Astrocyte (in vitro differentiated cells and primary cell): Measurements from ENCODE around the gene ASCC3. TPM values are rescaled to one million over a fixed set of nuclear protein-coding genes. Genes with fewer than 3 reads are reported as not detected.

Experiments
- DNase-seq: peaks from one replicate; pipeline ENCODE4 v3.0.0-alpha.2; 2010; ENCODE audit warnings: low read depth
- FAIRE-seq: peaks from 2 replicates; lab custom pipeline; 2011; peaks lifted over from hg19 to GRCh38; lab: Jason Lieb, UNC
- H2AFZ ChIP-seq: 2 replicates; pipeline ENCODE4 v1.6.0; 2012; ENCODE audit warnings: low read depth, low read length, inconsistent platforms
- H3K27ac ChIP-seq: 2 replicates; pipeline ENCODE4 v1.5.1; 2011; ENCODE audit warnings: low read depth, low read length, inconsistent platforms
- H3K27me3 ChIP-seq: 2 replicates; pipeline ENCODE4 v1.6.0; 2011; ENCODE audit warnings: low read length, inconsistent platforms; ENCODE audit not compliant: insufficient read depth
- H3K36me3 ChIP-seq: 2 replicates; pipeline ENCODE4 v1.5.1; 2011; ENCODE audit warnings: low read length, inconsistent platforms; ENCODE audit not compliant: insufficient read depth
- H3K4me1 ChIP-seq: 2 replicates; pipeline ENCODE4 v1.5.1; 2011; ENCODE audit warnings: low read length, inconsistent platforms; ENCODE audit not compliant: insufficient read depth
- H3K4me2 ChIP-seq: 2 replicates; pipeline ENCODE4 v1.6.0; 2012; ENCODE audit warnings: low read length, inconsistent platforms
- H3K4me3 ChIP-seq: 2 replicates; pipeline ENCODE4 v1.5.1; 2011; ENCODE audit warnings: low read depth, mild to moderate bottlenecking, low read length, inconsistent platforms; ENCODE audit not compliant: insufficient read depth
- H3K79me2 ChIP-seq: 2 replicates; pipeline ENCODE4 v1.6.0; 2012; ENCODE audit warnings: mild to moderate bottlenecking, low read length, inconsistent platforms; ENCODE audit not compliant: insufficient read depth
- H3K9ac ChIP-seq: 2 replicates; pipeline ENCODE4 v1.6.0; 2012; ENCODE audit warnings: mild to moderate bottlenecking, low read length, inconsistent platforms
- H3K9me3 ChIP-seq: 2 replicates; pipeline ENCODE4 v1.5.1; 2012; ENCODE audit warnings: low read depth, mild to moderate bottlenecking, low read length, inconsistent platforms; ENCODE audit not compliant: insufficient read depth
- H4K20me1 ChIP-seq: 2 replicates; pipeline ENCODE4 v1.6.0; 2012; ENCODE audit warnings: low read length, inconsistent platforms; ENCODE audit not compliant: insufficient read depth
- H3K27ac Mint-ChIP-seq: one replicate; pipeline ENCODE4 v1.8.0; 2021; ENCODE audit warnings: mild to moderate bottlenecking, mixed read lengths; ENCODE audit not compliant: unreplicated experiment
- H3K27me3 Mint-ChIP-seq: one replicate; pipeline ENCODE4 v1.8.0; 2021; ENCODE audit warnings: low read depth, mixed read lengths; ENCODE audit not compliant: unreplicated experiment
- H3K36me3 Mint-ChIP-seq: one replicate; pipeline ENCODE4 v1.8.0; 2021; ENCODE audit warnings: low read depth, mixed read lengths; ENCODE audit not compliant: unreplicated experiment
- H3K4me1 Mint-ChIP-seq: one replicate; pipeline ENCODE4 v1.8.0; 2021; ENCODE audit warnings: low read depth, mixed read lengths; ENCODE audit not compliant: unreplicated experiment
- H3K4me3 Mint-ChIP-seq: one replicate; pipeline ENCODE4 v1.8.0; 2021; ENCODE audit warnings: mild to moderate bottlenecking, moderate library complexity, mixed read lengths; ENCODE audit not compliant: unreplicated experiment
- H3K9me3 Mint-ChIP-seq: one replicate; pipeline ENCODE4 v1.8.0; 2021; ENCODE audit warnings: mild to moderate bottlenecking, mixed read lengths; ENCODE audit not compliant: unreplicated experiment
- EZH2 ChIP-seq: IDR thresholded peaks from 2 replicates; pipeline ENCODE4 v1.6.1; 2012; ENCODE audit warnings: mild to moderate bottlenecking, low read length, inconsistent platforms; ENCODE audit not compliant: insufficient read depth
- total RNA-seq: library from RNA; stranded (reverse); gene quantifications from 2 replicates; pipeline ENCODE4 v1.2.1, GENCODE V29; 2021
- TF ChIP-seq, protein P1 (sequence below): IDR thresholded peaks from 2 replicates; pipeline ENCODE4 v1.5.1; 2011; ENCODE audit warnings: low read depth, mild to moderate bottlenecking, inconsistent platforms, low read length, moderate library complexity; ENCODE audit not compliant: insufficient read depth

ASCC3 gene
- total RNA-seq, 1 donor from 2014 or later = 138 TPM

DNA sequence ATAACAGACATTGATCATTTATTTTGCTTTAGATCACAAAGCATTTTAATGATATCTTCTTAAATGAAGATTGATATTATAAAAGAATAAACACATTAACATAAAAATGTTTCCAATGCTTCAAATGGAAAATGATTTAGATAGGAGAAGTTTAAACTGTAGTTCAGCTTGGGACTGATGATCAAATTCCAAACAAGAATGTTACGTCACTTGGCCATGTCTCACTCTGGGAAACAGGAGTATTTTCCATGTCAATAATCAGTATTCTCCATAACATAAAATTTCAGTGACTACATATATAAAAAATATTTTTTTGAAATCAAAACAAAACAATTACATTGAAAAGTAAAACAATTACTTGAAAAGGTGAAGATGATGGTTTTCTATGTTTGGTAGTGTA, 363.5 kb downstream of the ASCC3 start:
- TF ChIP-seq EZH2 = no peak
- TF ChIP-seq, protein P1, sequence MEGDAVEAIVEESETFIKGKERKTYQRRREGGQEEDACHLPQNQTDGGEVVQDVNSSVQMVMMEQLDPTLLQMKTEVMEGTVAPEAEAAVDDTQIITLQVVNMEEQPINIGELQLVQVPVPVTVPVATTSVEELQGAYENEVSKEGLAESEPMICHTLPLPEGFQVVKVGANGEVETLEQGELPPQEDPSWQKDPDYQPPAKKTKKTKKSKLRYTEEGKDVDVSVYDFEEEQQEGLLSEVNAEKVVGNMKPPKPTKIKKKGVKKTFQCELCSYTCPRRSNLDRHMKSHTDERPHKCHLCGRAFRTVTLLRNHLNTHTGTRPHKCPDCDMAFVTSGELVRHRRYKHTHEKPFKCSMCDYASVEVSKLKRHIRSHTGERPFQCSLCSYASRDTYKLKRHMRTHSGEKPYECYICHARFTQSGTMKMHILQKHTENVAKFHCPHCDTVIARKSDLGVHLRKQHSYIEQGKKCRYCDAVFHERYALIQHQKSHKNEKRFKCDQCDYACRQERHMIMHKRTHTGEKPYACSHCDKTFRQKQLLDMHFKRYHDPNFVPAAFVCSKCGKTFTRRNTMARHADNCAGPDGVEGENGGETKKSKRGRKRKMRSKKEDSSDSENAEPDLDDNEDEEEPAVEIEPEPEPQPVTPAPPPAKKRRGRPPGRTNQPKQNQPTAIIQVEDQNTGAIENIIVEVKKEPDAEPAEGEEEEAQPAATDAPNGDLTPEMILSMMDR = no peak
- no peak overlapping the region for H3K27ac Mint-ChIP-seq
- H3K27me3 Mint-ChIP-seq = no peaks in the 10 kb centered on the region
- Histone ChIP-seq H3K4me2 (no peak overlapping the region), H3K9ac (no peak overlapping the region), H3K9me3 (no peaks in the 10 kb centered on the region), H3K79me2 (no peaks in the 10 kb centered on the region), H3K36me3 (no peaks in the 10 kb centered on the region), H3K27ac (no peak overlapping the region), H3K27me3 (no peaks in the 10 kb centered on the region), H2AFZ (no peak overlapping the region), H4K20me1 (no peaks in the 10 kb centered on the region), H3K4me1 (peaks cover 1% of the 10 kb centered on the region), H3K4me3 (no peak overlapping the region)
- FAIRE-seq (no peak), DNase-seq (no peak)
- H3K9me3 Mint-ChIP-seq = no peaks in the 10 kb centered on the region
- no peak overlapping the region for H3K4me3 Mint-ChIP-seq
- peaks cover 10% of the 10 kb centered on the region for H3K36me3 Mint-ChIP-seq
- peaks cover 5% of the 10 kb centered on the region for H3K4me1 Mint-ChIP-seq

DNA sequence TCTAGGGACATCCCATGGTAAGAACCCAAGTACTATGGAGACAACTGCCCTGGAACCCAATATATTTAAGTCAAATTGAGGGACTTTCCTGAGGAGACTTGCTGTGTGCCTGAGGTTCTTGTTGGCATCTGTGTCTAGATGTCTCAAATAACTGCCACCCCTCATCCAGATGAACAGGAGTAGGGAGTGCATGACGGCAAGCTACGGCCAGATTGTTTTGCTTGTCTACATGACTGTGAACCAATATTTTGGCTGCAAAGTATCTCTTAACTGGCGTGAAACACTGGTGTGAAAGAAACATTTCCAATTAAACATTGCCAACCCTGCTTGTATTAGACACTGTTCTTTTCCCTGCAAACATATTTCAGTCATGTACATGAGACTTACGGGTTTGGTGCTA, 364.0 kb downstream of the ASCC3 start:
- DNase-seq (no peak), FAIRE-seq (no peak)
- Mint-ChIP-seq H3K4me1 (peaks cover 11% of the 10 kb centered on the region), H3K27ac (no peak overlapping the region), H3K27me3 (no peaks in the 10 kb centered on the region), H3K9me3 (no peaks in the 10 kb centered on the region), H3K4me3 (no peak overlapping the region), H3K36me3 (peaks cover 7% of the 10 kb centered on the region)
- no peaks in the 10 kb centered on the region for H3K79me2 ChIP-seq
- H3K4me3 ChIP-seq = no peak overlapping the region
- H3K27ac ChIP-seq = no peak overlapping the region
- H3K4me1 ChIP-seq = peaks cover 7% of the 10 kb centered on the region
- H3K4me2 ChIP-seq = no peak overlapping the region
- H2AFZ ChIP-seq = no peak overlapping the region
- no peaks in the 10 kb centered on the region for H4K20me1 ChIP-seq
- no peak for TF ChIP-seq EZH2
- TF ChIP-seq, protein P1 = no peak
- no peaks in the 10 kb centered on the region for H3K36me3 ChIP-seq
- no peaks in the 10 kb centered on the region for H3K27me3 ChIP-seq
- H3K9ac ChIP-seq = no peak overlapping the region
- no peaks in the 10 kb centered on the region for H3K9me3 ChIP-seq

DNA sequence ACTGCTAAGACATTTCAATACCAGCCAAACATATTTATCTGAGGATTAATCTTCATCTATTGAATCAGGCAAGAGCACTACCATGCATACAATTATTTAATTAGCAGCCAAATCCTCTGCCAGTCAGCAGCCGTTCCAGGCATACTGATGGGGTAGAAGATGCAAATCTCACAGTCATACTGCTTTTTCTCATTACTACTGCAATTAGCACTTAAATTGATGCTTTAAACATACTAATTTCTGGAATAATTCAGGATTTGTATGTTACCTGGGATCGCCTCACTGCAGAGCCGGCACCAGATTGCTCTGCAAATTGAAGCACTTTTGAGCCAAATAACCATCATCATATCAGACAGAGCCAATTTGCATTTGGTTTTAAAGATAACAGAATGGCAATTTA, 366.5 kb downstream of the ASCC3 start:
- H3K9me3 Mint-ChIP-seq = no peaks in the 10 kb centered on the region
- Histone ChIP-seq H3K79me2 (no peaks in the 10 kb centered on the region), H3K9ac (no peak overlapping the region), H3K27ac (no peak overlapping the region), H3K36me3 (peaks cover 2% of the 10 kb centered on the region), H3K4me3 (no peak overlapping the region), H4K20me1 (no peaks in the 10 kb centered on the region), H3K27me3 (no peaks in the 10 kb centered on the region), H3K4me1 (peaks cover 9% of the 10 kb centered on the region), H2AFZ (no peak overlapping the region), H3K4me2 (no peak overlapping the region), H3K9me3 (no peaks in the 10 kb centered on the region)
- H3K4me3 Mint-ChIP-seq = no peak overlapping the region
- peaks cover 16% of the 10 kb centered on the region for H3K4me1 Mint-ChIP-seq
- H3K27ac Mint-ChIP-seq = no peak overlapping the region
- DNase-seq = no peak
- H3K27me3 Mint-ChIP-seq = no peaks in the 10 kb centered on the region
- H3K36me3 Mint-ChIP-seq = peaks cover 15% of the 10 kb centered on the region
- no peak for TF ChIP-seq EZH2
- TF ChIP-seq, protein P1 = no peak
- no peak for FAIRE-seq
